Heart right ventricle (tissue), 16 donors: ENCODE results near the gene CA5B. TPM values are rescaled to one million over a fixed set of nuclear protein-coding genes. Genes with fewer than 3 reads are reported as not detected.

Source experiments
- ATAC-seq, 8 donors: fragments of 200-7000 bp; cut with Tn5 transposase; one replicate each; pipeline ENCODE4 v1.9.1; 2020; ENCODE audit warnings: mild to moderate bottlenecking in 8 of 8, moderate library complexity in 8 of 8, moderate number of reproducible peaks in 1 of 8
- DNase-seq, 2 donors: peaks; one replicate each; pipeline ENCODE4 v3.0.0-alpha.2; 2020
- H3K27ac ChIP-seq, 10 donors: fragments of 200-600 bp; sonication (generic) in 2 of 10; one replicate each; pipeline versions ENCODE4 v1.5.0 to v1.8.0; 2020 to 2022; ENCODE audit warnings: mild to moderate bottlenecking in 3 of 10
- H3K27me3 ChIP-seq, 7 donors: fragments of 200-600 bp; one replicate each; pipeline ENCODE4 v1.8.0; 2021 to 2022; ENCODE audit warnings: mild to moderate bottlenecking in 2 of 7
- H3K36me3 ChIP-seq, 9 donors: fragments of 200-600 bp; sonication (generic) in 1 of 9; one replicate each; pipeline versions ENCODE4 v1.5.0 to v1.8.0; 2020 to 2022; ENCODE audit warnings: mild to moderate bottlenecking in 2 of 9
- H3K4me1 ChIP-seq, 9 donors: fragments of 200-600 bp; sonication (generic) in 1 of 9; one replicate each; pipeline versions ENCODE4 v1.5.0 to v1.8.0; 2020 to 2022; ENCODE audit warnings: mild to moderate bottlenecking in 4 of 9
- H3K4me3 ChIP-seq, 10 donors: fragments of 200-600 bp; sonication (generic) in 2 of 10; one replicate each; pipeline versions ENCODE4 v1.5.0 to v1.8.0; 2020 to 2022; ENCODE audit warnings: mild to moderate bottlenecking in 7 of 10, moderate library complexity in 2 of 10
- H3K9me3 ChIP-seq, 11 donors: fragments of 200-600 bp in 10 of 11; sonication (generic) in 2 of 11; one replicate each; pipeline versions ENCODE4 v1.5.0 to v1.8.0; 2013 to 2022; ENCODE audit warnings: mild to moderate bottlenecking in 2 of 11, control low read depth in 1 of 11, moderate library complexity in 1 of 11
- CTCF ChIP-seq, 9 donors: fragments of 200-600 bp; sonication (generic) in 2 of 9; IDR thresholded peaks; one replicate each; pipeline versions ENCODE4 v1.5.0 to v1.8.0; 2021 to 2022; ENCODE audit warnings: antibody characterized with exemption in 9 of 9, mild to moderate bottlenecking in 5 of 9, moderate library complexity in 1 of 9
- WGBS, 2 donors: extraction: QIAGEN DNeasy Blood & Tissue Kit; methylation state at CpG; one replicate each; pipeline ENCODE4 v1.1.7; 2013; ENCODE audit warnings: inconsistent platforms in 1 of 2; 5-methylcytosine and 5-hydroxymethylcytosine counted together
- intact Hi-C, 10 donors: fragments of 100-400 bp; cut with DNase I; formaldehyde crosslinking; loops; one replicate each; pipeline versions ENCODE4 v1.11.1 to v1.14.2; 2022
- polyA plus RNA-seq, 2 donors: library from polyadenylated mRNA; stranded (reverse); fragments of 200-250 nt; gene quantifications; one replicate each; pipeline ENCODE4 v1.2.3, GENCODE V29; 2013
- total RNA-seq, 10 donors: library from RNA; stranded (reverse); fragmentation: NEBNext Ultra II Directional in 3 of 10; extraction: Animal tissue kit (Norgen Biotek cat#: 25700) in 3 of 10; gene quantifications; one replicate each; pipeline versions ENCODE4 v1.2.1 to v1.2.4, GENCODE V29; 2021 to 2023
- donor health status: Arrhythmogenic right ventricular cardiomyopathy.
- donor health status: ischemic (EF 13 %, LVEDD 7.1; RV severe dilation, severe dysfunction).
- donor health status: healthy with polysubstance abuse.
- donor health status: DM: no; HTN: yes; CAD: no.
- donor health status: DM: no; HTN: no; CAD: no.
- donor health status: ischemic (EF 25% LVEDD 6.9; RV normal size, moderate dysfunction).
- donor health status: ischemic (EF 25% LVEDD 5.7; RV mildly dilated, moderate dysfunction).
- donor health status: healthy.
- donor health status: DM: yes; HTN: yes; CAD: no.
- donor health status: Ischemic cardiomyopathy.
- donor health status: ischemic (EF 35%, LVEDD 5.7; RV mildly dilated, moderate dysfunction).
- donor health status: nonischemic (EF 11% LVEDD 7.7; RV severe dilation, severe dysfunction).
- donor health status: DM: yes; HTN: yes; CAD: no.
- donor health status: PGD.
- donor health status: ischemic (EF 29% LVEDD 5.4; RV normal size, mild dysfunction).
- donor health status: nonischemic (EF 23%, LVEDD 6.1; RV moderate dilation, normal function).

The CA5B gene
- total and polyA plus RNA-seq, 12 donors, result 0.77 to 4.9 (median 3.2) TPM

DNA sequence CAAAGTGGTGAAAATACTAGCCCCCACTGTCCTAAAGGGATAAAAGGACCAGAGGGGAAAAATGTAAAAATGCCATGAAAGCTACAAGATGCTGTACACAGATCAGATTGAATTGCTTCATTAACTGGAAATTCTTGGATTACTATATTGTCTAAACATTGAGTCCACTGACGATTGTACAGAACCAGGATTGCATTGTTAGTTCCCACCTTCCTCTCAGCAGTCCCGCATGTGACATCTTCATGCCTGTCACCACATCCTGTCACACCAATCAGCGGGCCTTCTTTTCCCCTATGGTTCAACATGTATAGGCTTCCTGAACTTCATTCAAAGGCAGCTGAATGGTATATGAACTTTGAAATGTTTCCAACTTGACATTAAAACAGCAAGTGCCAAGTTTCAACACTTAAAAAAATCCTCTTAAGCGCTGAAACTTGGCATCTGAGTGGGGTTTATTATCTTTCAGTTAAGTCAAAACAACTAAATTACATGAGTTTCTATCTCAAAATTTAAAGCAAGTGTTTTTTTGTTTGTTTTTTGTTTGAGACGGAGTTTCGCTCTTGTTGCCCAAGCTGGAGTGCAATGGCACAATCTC, 76.8 kb downstream of the CA5B start:
- ATAC-seq, result no peak
- Histone ChIP-seq H3K27me3 (no peaks in the 10 kb centered on the region), H3K4me3 (no peak overlapping the region), H3K4me1 (peaks cover 0 to 15% (median 0%) of the 10 kb centered on the region in 9 donors), H3K27ac (peak overlapping the region in 1 of 10 donors; percentile 59), H3K36me3 (peaks cover 0 to 100% (median 0%) of the 10 kb centered on the region in 9 donors), H3K9me3 (no peaks in the 10 kb centered on the region)
- 69 to 72% methylated on average over 6 of the region's 6 CpGs for WGBS, 2 donors
- no peak for TF ChIP-seq CTCF (IDR thresholded peaks at IDR 0.05)
- no peak for DNase-seq
- intact Hi-C loops, result no loop called here

- 61 to 62% methylated on average over 9 to 10 of the region's 10 CpGs for WGBS, 2 donors
- ATAC-seq (peak in 5 of 8 donors; percentile 56 to 78 (median 69)), DNase-seq (no peak)
- intact Hi-C loops, result no loop called here
- Histone ChIP-seq H3K36me3 (peaks cover 0 to 100% (median 0%) of the 10 kb centered on the region in 9 donors), H3K4me1 (peaks cover 0 to 15% (median 0%) of the 10 kb centered on the region in 9 donors), H3K4me3 (no peak overlapping the region), H3K27ac (peak overlapping the region in 2 of 10 donors; percentile 10 to 59), H3K27me3 (no peaks in the 10 kb centered on the region), H3K9me3 (no peaks in the 10 kb centered on the region)
- TF ChIP-seq CTCF (IDR thresholded peaks at IDR 0.05), result peak in 6 of 9 donors; percentile 22 to 43 (median 37)
Observed at GRCh38 chrX:15815779-15816437, 77.8 kb downstream of the CA5B start.

DNA sequence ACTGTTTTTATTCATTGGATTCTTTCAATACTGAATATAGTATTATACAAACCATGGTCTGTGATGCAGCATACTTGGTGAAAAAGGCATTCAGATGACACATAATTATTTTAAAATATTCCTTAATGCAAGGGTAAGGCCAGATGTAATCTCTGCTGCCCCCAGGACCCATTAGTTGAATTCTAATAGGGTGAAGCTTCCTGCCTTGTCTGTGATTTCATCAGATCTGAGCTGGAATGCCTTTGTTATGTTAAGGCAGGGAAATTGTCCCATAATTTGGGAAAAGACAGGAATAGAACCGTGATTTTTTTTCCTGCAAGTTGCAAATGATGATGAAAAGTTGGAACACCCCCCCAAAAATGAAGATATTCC, 78.4 kb downstream of the CA5B start:
- H3K4me3 ChIP-seq, result no peak overlapping the region
- WGBS, 2 donors, result 41 to 65% methylated on average over 1 of the region's 1 CpG
- ATAC-seq (no peak), DNase-seq (no peak)
- no peaks in the 10 kb centered on the region for H3K27me3 ChIP-seq
- H3K9me3 ChIP-seq, result no peaks in the 10 kb centered on the region
- peak overlapping the region in 2 of 10 donors; percentile 10 to 59 for H3K27ac ChIP-seq
- H3K4me1 ChIP-seq, result peaks cover 0 to 15% (median 0%) of the 10 kb centered on the region in 9 donors
- H3K36me3 ChIP-seq, result peaks cover 0 to 100% (median 0%) of the 10 kb centered on the region in 9 donors
- no peak for TF ChIP-seq CTCF (IDR thresholded peaks at IDR 0.05)
- intact Hi-C loops, result no loop called here

GRCh38 chrX:15816886-15817285, 78.8 kb downstream of the CA5B start:
- H3K27me3 ChIP-seq, result no peaks in the 10 kb centered on the region
- no peak overlapping the region for H3K4me3 ChIP-seq
- TF ChIP-seq CTCF (IDR thresholded peaks at IDR 0.05), result no peak
- intact Hi-C loops, result no loop called here
- peaks cover 0 to 100% (median 0%) of the 10 kb centered on the region in 9 donors for H3K36me3 ChIP-seq
- 40 to 46% methylated on average over 4 of the region's 4 CpGs for WGBS, 2 donors
- peaks cover 0 to 15% (median 0%) of the 10 kb centered on the region in 9 donors for H3K4me1 ChIP-seq
- H3K9me3 ChIP-seq, result no peaks in the 10 kb centered on the region
- no peak for DNase-seq
- no peak for ATAC-seq
- peak overlapping the region in 2 of 10 donors; percentile 10 to 59 for H3K27ac ChIP-seq
